ENCODE data around the gene PAFAH1B1.
"Not testable (repeated sequence)": the region's sequence is repeated elsewhere in the genome, so short reads cannot be mapped to it uniquely, and the experiment has no call there.

The PAFAH1B1 gene

GRCh38 chr17:2613089-2613808 is 19.8 kb downstream of the PAFAH1B1 start:
- no peak overlapping the region for H3K4me3 ChIP-seq (ENCODE audit: low read length in 2 of 2)
- peaks cover 0 to 6% of the 10 kb centered on the region in 2 donors for H3K36me3 ChIP-seq (ENCODE audit: control insufficient read depth in 2 of 2, insufficient read depth in 2 of 2, low read length in 2 of 2)
- H3K27ac ChIP-seq (ENCODE audit: low read depth in 2 of 2, low read length in 2 of 2) = no peak overlapping the region
- H3K9ac ChIP-seq (ENCODE audit: low read depth in 1 of 2, low read length in 2 of 2) = no peak overlapping the region
- no peaks in the 10 kb centered on the region for H3K27me3 ChIP-seq (ENCODE audit: control insufficient read depth in 2 of 2, insufficient read depth in 2 of 2, low read length in 2 of 2)
- H3K4me1 ChIP-seq (ENCODE audit: control insufficient read depth in 2 of 2, insufficient read depth in 2 of 2, low read length in 2 of 2) = peaks cover 0 to 4% of the 10 kb centered on the region in 2 donors
- H3K9me3 ChIP-seq (ENCODE audit: control insufficient read depth in 2 of 2, low read length in 2 of 2) = no peaks in the 10 kb centered on the region

GRCh38 chr17:2615882-2616281 is 22.4 kb downstream of the PAFAH1B1 start:
- Histone ChIP-seq H3K4me1 (ENCODE audit: control insufficient read depth in 2 of 2, insufficient read depth in 2 of 2, low read length in 2 of 2) (peaks cover 2 to 4% of the 10 kb centered on the region in 2 donors), H3K27me3 (ENCODE audit: control insufficient read depth in 2 of 2, insufficient read depth in 2 of 2, low read length in 2 of 2) (no peaks in the 10 kb centered on the region), H3K9ac (ENCODE audit: low read depth in 1 of 2, low read length in 2 of 2) (no peak overlapping the region), H3K27ac (ENCODE audit: low read depth in 2 of 2, low read length in 2 of 2) (no peak overlapping the region), H3K9me3 (ENCODE audit: control insufficient read depth in 2 of 2, low read length in 2 of 2) (no peaks in the 10 kb centered on the region), H3K4me3 (ENCODE audit: low read length in 2 of 2) (no peak overlapping the region), H3K36me3 (ENCODE audit: control insufficient read depth in 2 of 2, insufficient read depth in 2 of 2, low read length in 2 of 2) (peaks cover 0 to 3% of the 10 kb centered on the region in 2 donors)

DNA sequence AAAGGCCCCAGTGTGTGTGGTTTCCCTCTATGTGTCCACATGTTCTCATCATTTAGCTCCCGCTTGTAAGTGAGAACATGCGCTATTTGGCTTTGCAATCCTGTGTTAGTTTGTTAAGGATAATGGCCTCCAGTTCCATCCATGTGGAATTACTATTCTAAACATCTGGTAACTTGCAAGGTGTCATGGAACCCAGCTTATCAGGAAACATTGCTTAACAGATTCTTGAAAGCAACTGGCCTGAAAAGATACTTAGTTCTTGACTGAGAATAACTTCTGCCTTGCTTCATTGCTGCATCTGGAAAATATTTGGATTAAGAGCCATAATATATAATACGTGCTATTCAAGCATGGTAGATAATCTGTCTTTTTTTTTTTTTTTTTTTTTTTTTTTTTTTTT is 27.8 kb downstream of the PAFAH1B1 start:
- Histone ChIP-seq H3K27ac (ENCODE audit: low read depth in 2 of 2, low read length in 2 of 2) (no peak overlapping the region), H3K36me3 (ENCODE audit: control insufficient read depth in 2 of 2, insufficient read depth in 2 of 2, low read length in 2 of 2) (peaks cover 0 to 10% of the 10 kb centered on the region in 2 donors), H3K27me3 (ENCODE audit: control insufficient read depth in 2 of 2, insufficient read depth in 2 of 2, low read length in 2 of 2) (no peaks in the 10 kb centered on the region), H3K9ac (ENCODE audit: low read depth in 1 of 2, low read length in 2 of 2) (no peak overlapping the region), H3K9me3 (ENCODE audit: control insufficient read depth in 2 of 2, low read length in 2 of 2) (no peaks in the 10 kb centered on the region), H3K4me1 (ENCODE audit: control insufficient read depth in 2 of 2, insufficient read depth in 2 of 2, low read length in 2 of 2) (peaks cover 8 to 21% of the 10 kb centered on the region in 2 donors), H3K4me3 (ENCODE audit: low read length in 2 of 2) (no peak overlapping the region)

DNA sequence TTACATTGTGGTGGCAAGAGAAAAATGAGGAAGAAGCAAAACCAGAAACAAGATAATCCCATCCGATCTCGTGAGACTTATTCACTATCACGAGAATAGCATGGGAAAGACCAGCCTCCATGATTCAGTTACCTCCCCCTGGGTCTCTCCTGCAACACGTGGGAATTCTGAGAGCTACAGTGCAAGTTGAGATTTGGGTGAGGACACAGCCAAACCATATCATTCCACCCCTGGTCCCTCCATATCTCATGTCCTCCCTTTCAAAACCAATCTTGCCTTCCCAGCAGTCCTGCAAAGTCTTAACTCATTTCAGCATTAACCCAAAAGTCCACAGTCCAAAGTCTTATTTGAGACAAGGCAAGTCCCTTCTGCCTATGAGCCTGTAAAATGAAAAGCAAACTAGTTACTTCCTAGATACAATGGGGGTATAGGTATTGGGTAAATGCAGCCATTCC is 28.5 kb downstream of the PAFAH1B1 start:
- not testable (repeated sequence) for H3K27ac ChIP-seq (ENCODE audit: low read depth in 2 of 2, low read length in 2 of 2); H3K9ac ChIP-seq (ENCODE audit: low read depth in 1 of 2, low read length in 2 of 2)
- peaks cover 8 to 21% of the 10 kb centered on the region in 2 donors for H3K4me1 ChIP-seq (ENCODE audit: control insufficient read depth in 2 of 2, insufficient read depth in 2 of 2, low read length in 2 of 2)

DNA sequence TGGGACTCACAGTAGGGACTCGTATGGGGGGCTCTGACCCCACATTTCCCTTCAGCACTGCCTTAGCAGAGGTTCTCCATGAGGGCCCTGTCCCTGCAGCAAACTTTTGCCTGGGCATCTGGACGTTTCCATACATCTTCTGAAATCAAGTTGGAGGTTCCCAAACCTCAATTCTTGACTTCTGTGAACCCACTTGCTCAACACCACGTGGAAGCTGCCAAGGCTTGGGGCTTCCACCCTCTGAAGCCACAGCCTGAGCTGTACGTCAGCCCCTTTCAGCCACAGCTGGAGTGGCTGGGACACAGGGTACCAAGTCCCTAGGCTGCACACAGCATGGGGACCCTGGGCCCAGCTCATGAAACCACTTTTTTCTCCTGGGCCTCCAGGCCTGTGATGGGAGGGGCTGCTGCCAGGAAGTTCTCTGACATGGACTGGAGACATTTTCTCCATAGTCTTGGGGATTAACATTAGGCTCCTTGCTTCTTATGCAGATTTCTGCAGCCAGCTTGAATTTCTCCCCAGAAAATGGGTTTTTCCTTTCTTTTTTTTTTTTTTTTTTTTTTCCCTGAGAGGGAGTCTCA is 29.4 kb downstream of the PAFAH1B1 start:
- not testable (repeated sequence) for H3K27me3 ChIP-seq (ENCODE audit: control insufficient read depth in 2 of 2, insufficient read depth in 2 of 2, low read length in 2 of 2); H3K27ac ChIP-seq (ENCODE audit: low read depth in 2 of 2, low read length in 2 of 2); H3K9ac ChIP-seq (ENCODE audit: low read depth in 1 of 2, low read length in 2 of 2); H3K9me3 ChIP-seq (ENCODE audit: control insufficient read depth in 2 of 2, low read length in 2 of 2); H3K4me3 ChIP-seq (ENCODE audit: low read length in 2 of 2); H3K36me3 ChIP-seq (ENCODE audit: control insufficient read depth in 2 of 2, insufficient read depth in 2 of 2, low read length in 2 of 2)
- H3K4me1 ChIP-seq (ENCODE audit: control insufficient read depth in 2 of 2, insufficient read depth in 2 of 2, low read length in 2 of 2) = peaks cover 8 to 16% of the 10 kb centered on the region in 2 donors

More for the DNA sequence above, 28.5 kb downstream of the PAFAH1B1 start:
- H3K4me3 ChIP-seq (ENCODE audit: low read length in 2 of 2) = peak overlapping the region in 1 of 2 donors; percentile 20
- not testable (repeated sequence) for H3K36me3 ChIP-seq (ENCODE audit: control insufficient read depth in 2 of 2, insufficient read depth in 2 of 2, low read length in 2 of 2); H3K27me3 ChIP-seq (ENCODE audit: control insufficient read depth in 2 of 2, insufficient read depth in 2 of 2, low read length in 2 of 2); H3K9me3 ChIP-seq (ENCODE audit: control insufficient read depth in 2 of 2, low read length in 2 of 2)

- no peak overlapping the region for H3K27ac ChIP-seq (ENCODE audit: low read depth in 2 of 2, low read length in 2 of 2)
- H3K4me1 ChIP-seq (ENCODE audit: control insufficient read depth in 2 of 2, insufficient read depth in 2 of 2, low read length in 2 of 2) = peaks cover 8 to 18% of the 10 kb centered on the region in 2 donors
- no peak overlapping the region for H3K9ac ChIP-seq (ENCODE audit: low read depth in 1 of 2, low read length in 2 of 2)
- H3K9me3 ChIP-seq (ENCODE audit: control insufficient read depth in 2 of 2, low read length in 2 of 2) = no peaks in the 10 kb centered on the region
- H3K27me3 ChIP-seq (ENCODE audit: control insufficient read depth in 2 of 2, insufficient read depth in 2 of 2, low read length in 2 of 2) = no peaks in the 10 kb centered on the region
- peaks cover 0 to 10% of the 10 kb centered on the region in 2 donors for H3K36me3 ChIP-seq (ENCODE audit: control insufficient read depth in 2 of 2, insufficient read depth in 2 of 2, low read length in 2 of 2)
- H3K4me3 ChIP-seq (ENCODE audit: low read length in 2 of 2) = peak overlapping the region in 1 of 2 donors; percentile 26
These were observed 30.9 kb downstream of the PAFAH1B1 start for GRCh38 chr17:2624292-2624731.

GRCh38 chr17:2626626-2627219 is 33.3 kb downstream of the PAFAH1B1 start:
- H3K4me3 ChIP-seq (ENCODE audit: low read length in 2 of 2); H3K27ac ChIP-seq (ENCODE audit: low read depth in 2 of 2, low read length in 2 of 2); H3K9me3 ChIP-seq (ENCODE audit: control insufficient read depth in 2 of 2, low read length in 2 of 2); H3K36me3 ChIP-seq (ENCODE audit: control insufficient read depth in 2 of 2, insufficient read depth in 2 of 2, low read length in 2 of 2); H3K27me3 ChIP-seq (ENCODE audit: control insufficient read depth in 2 of 2, insufficient read depth in 2 of 2, low read length in 2 of 2); H3K9ac ChIP-seq (ENCODE audit: low read depth in 1 of 2, low read length in 2 of 2): not testable (repeated sequence)
- peaks cover 12 to 23% of the 10 kb centered on the region in 2 donors for H3K4me1 ChIP-seq (ENCODE audit: control insufficient read depth in 2 of 2, insufficient read depth in 2 of 2, low read length in 2 of 2)

- H3K27ac ChIP-seq (ENCODE audit: low read depth in 2 of 2, low read length in 2 of 2); H3K9ac ChIP-seq (ENCODE audit: low read depth in 1 of 2, low read length in 2 of 2); H3K9me3 ChIP-seq (ENCODE audit: control insufficient read depth in 2 of 2, low read length in 2 of 2); H3K4me3 ChIP-seq (ENCODE audit: low read length in 2 of 2); H3K27me3 ChIP-seq (ENCODE audit: control insufficient read depth in 2 of 2, insufficient read depth in 2 of 2, low read length in 2 of 2); H3K36me3 ChIP-seq (ENCODE audit: control insufficient read depth in 2 of 2, insufficient read depth in 2 of 2, low read length in 2 of 2): not testable (repeated sequence)
- H3K4me1 ChIP-seq (ENCODE audit: control insufficient read depth in 2 of 2, insufficient read depth in 2 of 2, low read length in 2 of 2) = peaks cover 13 to 24% of the 10 kb centered on the region in 2 donors
These were observed 35.5 kb downstream of the PAFAH1B1 start for GRCh38 chr17:2628922-2629321.

- Histone ChIP-seq H3K9me3 (ENCODE audit: control insufficient read depth in 2 of 2, low read length in 2 of 2) (no peaks in the 10 kb centered on the region), H3K4me1 (ENCODE audit: control insufficient read depth in 2 of 2, insufficient read depth in 2 of 2, low read length in 2 of 2) (peaks cover 16 to 21% of the 10 kb centered on the region in 2 donors), H3K4me3 (ENCODE audit: low read length in 2 of 2) (no peak overlapping the region), H3K9ac (ENCODE audit: low read depth in 1 of 2, low read length in 2 of 2) (no peak overlapping the region), H3K27me3 (ENCODE audit: control insufficient read depth in 2 of 2, insufficient read depth in 2 of 2, low read length in 2 of 2) (no peaks in the 10 kb centered on the region), H3K36me3 (ENCODE audit: control insufficient read depth in 2 of 2, insufficient read depth in 2 of 2, low read length in 2 of 2) (peaks cover 0 to 2% of the 10 kb centered on the region in 2 donors), H3K27ac (ENCODE audit: low read depth in 2 of 2, low read length in 2 of 2) (peak overlapping the region in 1 of 2 donors; percentile 9)
These were observed 37.8 kb downstream of the PAFAH1B1 start for GRCh38 chr17:2631211-2631610.

DNA sequence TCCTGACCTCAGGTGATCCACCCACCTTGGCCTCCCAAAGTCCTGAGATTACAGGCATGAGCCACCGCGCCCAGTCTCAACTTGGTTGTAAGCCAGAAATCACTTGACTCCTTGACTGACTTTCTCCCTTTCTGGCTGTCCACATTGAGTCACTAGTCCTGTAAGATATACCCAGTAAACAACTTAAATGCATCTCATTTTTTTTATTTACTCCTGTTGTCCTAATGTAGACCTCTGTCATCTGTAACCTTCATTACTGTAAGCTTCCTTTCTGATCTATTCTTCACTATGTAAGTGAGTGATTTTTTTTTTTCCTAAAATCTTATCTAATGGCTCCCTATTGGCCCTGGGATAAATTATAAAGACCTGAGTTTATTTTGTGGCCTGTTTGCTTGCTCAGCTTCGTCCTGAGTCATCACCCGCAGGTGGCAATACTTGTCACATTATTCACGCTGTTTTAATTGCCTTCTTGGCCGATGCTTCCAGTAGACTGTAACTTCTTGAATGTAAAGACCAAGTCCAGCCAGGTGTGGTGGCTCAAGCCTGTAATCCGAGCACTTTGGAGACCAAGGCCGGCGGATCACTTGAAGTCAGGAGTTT is 41.0 kb downstream of the PAFAH1B1 start:
- Histone ChIP-seq H3K27ac (ENCODE audit: low read depth in 2 of 2, low read length in 2 of 2) (peak overlapping the region; percentile 38 to 47), H3K36me3 (ENCODE audit: control insufficient read depth in 2 of 2, insufficient read depth in 2 of 2, low read length in 2 of 2) (peaks cover 0 to 9% of the 10 kb centered on the region in 2 donors), H3K9me3 (ENCODE audit: control insufficient read depth in 2 of 2, low read length in 2 of 2) (no peaks in the 10 kb centered on the region), H3K4me1 (ENCODE audit: control insufficient read depth in 2 of 2, insufficient read depth in 2 of 2, low read length in 2 of 2) (peaks cover 16 to 19% of the 10 kb centered on the region in 2 donors), H3K27me3 (ENCODE audit: control insufficient read depth in 2 of 2, insufficient read depth in 2 of 2, low read length in 2 of 2) (no peaks in the 10 kb centered on the region), H3K4me3 (ENCODE audit: low read length in 2 of 2) (no peak overlapping the region), H3K9ac (ENCODE audit: low read depth in 1 of 2, low read length in 2 of 2) (no peak overlapping the region)

Data from mucosa of rectum (tissue), 2 donors.